AG04449 (cell line): ENCODE measurements around the gene THRB.

Source experiments
- CTCF ChIA-PET: fragments of 350-600 bp; formaldehyde crosslinking; extraction: SDS; loops from one replicate; lab custom pipeline; 2021; ENCODE audit warnings: antibody characterized with exemption; lab: Yijun Ruan, JAX
- POLR2A ChIA-PET: fragments of 400-600, 350-600 bp; formaldehyde crosslinking; extraction: SDS; loops from one replicate; lab custom pipeline; 2020; ENCODE audit warnings: antibody characterized with exemption, inconsistent platforms; lab: Yijun Ruan, JAX
- DNase-seq: peaks from one replicate; pipeline ENCODE4 v3.0.0-alpha.2; 2010; ENCODE audit warnings: low read depth, low spot score
- H3K4me3 ChIP-seq: 2 replicates; pipeline ENCODE4 v1.5.1; 2011; ENCODE audit warnings: low read depth, mild to moderate bottlenecking, control low read depth, low read length
- CTCF ChIP-seq: IDR thresholded peaks from one replicate; pipeline ENCODE4 v1.5.1; 2011; ENCODE audit warnings: mild to moderate bottlenecking, moderate library complexity, low read length, control low read depth, inconsistent platforms; ENCODE audit not compliant: insufficient read depth; ENCODE audit errors: missing control alignments

THRB gene

GRCh38 chr3:24306518-24306917, 188.1 kb downstream of the THRB start:
- TF ChIP-seq CTCF, result no peak
- H3K4me3 ChIP-seq, result no peak overlapping the region
- POLR2A ChIA-PET, result no interaction called here
- DNase-seq, result no peak
- CTCF ChIA-PET, result no interaction called here

- TF ChIP-seq CTCF, result no peak
- no peak for DNase-seq
- CTCF ChIA-PET, result no interaction called here
- H3K4me3 ChIP-seq, result no peak overlapping the region
- POLR2A ChIA-PET, result no interaction called here
Observed at GRCh38 chr3:24305795-24306467, 188.7 kb downstream of the THRB start.

DNA sequence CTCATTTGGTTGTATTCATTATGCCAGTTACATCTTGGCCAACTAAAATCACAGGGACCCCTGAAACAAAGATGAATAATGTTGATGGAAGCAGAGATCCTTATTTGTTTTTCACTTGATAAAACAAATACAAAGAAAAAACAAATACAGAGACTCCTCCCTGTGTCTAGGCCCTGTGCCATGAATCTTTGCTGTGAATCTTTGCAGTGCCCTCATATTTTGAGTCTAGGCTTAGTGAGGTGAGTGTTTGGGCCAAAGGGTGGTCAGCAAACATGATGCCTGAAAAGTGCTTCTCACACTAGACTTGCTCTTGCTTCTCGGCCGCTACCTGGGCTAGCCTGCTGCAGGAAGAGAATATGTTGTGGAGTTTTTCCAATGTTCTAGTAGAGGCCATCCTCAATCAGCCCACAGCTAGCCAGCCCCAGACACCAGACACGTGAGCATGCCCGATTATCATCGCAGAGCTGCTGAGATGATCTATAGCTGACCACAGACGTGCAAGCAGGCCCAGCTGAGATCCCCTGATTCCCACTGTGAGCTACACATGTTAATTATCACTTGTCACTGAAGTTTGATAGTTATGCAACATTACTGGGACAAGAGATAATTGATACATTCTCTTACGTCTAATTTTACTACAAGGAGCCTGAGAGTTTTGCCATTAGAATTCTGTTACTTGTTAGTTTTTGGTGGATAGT, 191.4 kb downstream of the THRB start:
- no peak for TF ChIP-seq CTCF
- CTCF ChIA-PET, result no interaction called here
- no peak for DNase-seq
- H3K4me3 ChIP-seq, result no peak overlapping the region
- POLR2A ChIA-PET, result no interaction called here

DNA sequence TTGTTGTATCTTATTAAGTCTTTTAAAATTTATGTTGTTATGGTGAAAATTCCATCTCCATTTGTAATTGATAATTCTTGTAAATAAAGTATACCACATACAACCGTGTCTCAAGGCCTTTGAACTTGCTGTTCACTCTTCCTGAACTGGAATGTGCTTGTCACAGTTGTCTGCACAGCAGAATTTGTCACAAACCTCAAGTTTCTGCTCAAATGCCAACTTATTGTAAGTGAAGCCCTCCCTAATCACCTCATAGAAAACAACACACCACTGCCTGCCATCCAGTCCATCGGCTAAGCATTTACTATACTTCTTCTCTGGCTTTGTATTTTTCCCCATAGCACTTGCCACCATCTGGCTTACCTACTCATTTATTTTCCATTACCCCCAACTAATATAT, 192.3 kb downstream of the THRB start:
- no peak for TF ChIP-seq CTCF
- POLR2A ChIA-PET, result no interaction called here
- DNase-seq, result no peak
- no peak overlapping the region for H3K4me3 ChIP-seq
- CTCF ChIA-PET, result no interaction called here

GRCh38 chr3:24300949-24301348, 193.7 kb downstream of the THRB start:
- H3K4me3 ChIP-seq, result no peak overlapping the region
- TF ChIP-seq CTCF, result no peak
- POLR2A ChIA-PET, result no interaction called here
- CTCF ChIA-PET, result no interaction called here
- DNase-seq, result no peak

GRCh38 chr3:24299806-24300626, 194.6 kb downstream of the THRB start:
- ChIA-PET CTCF (no interaction called here), POLR2A (no interaction called here)
- TF ChIP-seq CTCF, result no peak
- H3K4me3 ChIP-seq, result no peak overlapping the region
- no peak for DNase-seq
